IPS DF 6.9 (cell line): ENCODE measurements around the gene MIER3.

Experiments
- DNase-seq: peaks from one replicate; pipeline ENCODE4 v3.0.0-alpha.2; 2013; ENCODE audit warnings: low read depth, low spot score
- H3K27ac ChIP-seq: one replicate; pipeline ENCODE4 v1.5.1; 2013; ENCODE audit warnings: low read length, control low read depth
- H3K27me3 ChIP-seq: 2 replicates; pipeline ENCODE4 v1.6.1; 2013; ENCODE audit warnings: mild to moderate bottlenecking, low read length; ENCODE audit not compliant: control insufficient read depth, insufficient read depth
- H3K36me3 ChIP-seq: 2 replicates; pipeline ENCODE4 v1.6.1; 2013; ENCODE audit warnings: low read length; ENCODE audit not compliant: control insufficient read depth, insufficient read depth
- H3K4me1 ChIP-seq: 2 replicates; pipeline ENCODE4 v1.6.1; 2013; ENCODE audit warnings: low read length; ENCODE audit not compliant: control insufficient read depth, insufficient read depth
- H3K4me3 ChIP-seq: 2 replicates; pipeline ENCODE4 v1.5.1; 2013; ENCODE audit warnings: mild to moderate bottlenecking, low read length
- H3K9me3 ChIP-seq: 2 replicates; pipeline ENCODE4 v1.6.1; 2013; ENCODE audit warnings: low read length, inconsistent platforms; ENCODE audit not compliant: control insufficient read depth, insufficient read depth
- WGBS: extraction: QIAGEN DNeasy Blood & Tissue Kit; methylation state at CpG from one replicate; pipeline ENCODE4 v1.1.7; 2013; ENCODE audit warnings: mixed read lengths, missing lambda C conversion rate; ENCODE audit not compliant: insufficient read length, insufficient coverage; 5-methylcytosine and 5-hydroxymethylcytosine counted together

Gene MIER3

DNA sequence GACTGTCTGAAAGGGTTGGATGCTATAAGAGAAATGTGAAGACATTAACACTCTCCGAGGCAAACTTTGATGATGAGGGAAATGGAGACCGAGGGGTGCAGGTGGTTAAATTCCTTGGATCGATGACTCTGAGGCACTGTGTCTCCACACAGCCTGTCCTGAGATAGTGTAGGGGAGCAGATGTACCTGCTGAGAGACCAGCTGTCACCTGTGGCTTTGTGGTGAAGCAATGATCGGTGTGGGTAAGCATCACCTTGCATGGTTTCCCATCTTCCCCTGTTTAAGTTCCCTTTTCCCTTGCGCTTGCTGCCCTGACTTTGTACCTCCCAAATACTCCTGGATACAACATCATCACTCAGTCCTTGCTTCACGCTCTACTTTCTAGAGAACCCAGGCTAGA, 9.8 kb upstream of the MIER3 start:
- Histone ChIP-seq H3K9me3 (no peaks in the 10 kb centered on the region), H3K27ac (no peak overlapping the region), H3K4me3 (no peak overlapping the region), H3K4me1 (no peaks in the 10 kb centered on the region), H3K36me3 (no peaks in the 10 kb centered on the region), H3K27me3 (no peaks in the 10 kb centered on the region)
- DNase-seq, result no peak
- no CpG with 5 or more reads among the region's 6 CpGs for WGBS

DNA sequence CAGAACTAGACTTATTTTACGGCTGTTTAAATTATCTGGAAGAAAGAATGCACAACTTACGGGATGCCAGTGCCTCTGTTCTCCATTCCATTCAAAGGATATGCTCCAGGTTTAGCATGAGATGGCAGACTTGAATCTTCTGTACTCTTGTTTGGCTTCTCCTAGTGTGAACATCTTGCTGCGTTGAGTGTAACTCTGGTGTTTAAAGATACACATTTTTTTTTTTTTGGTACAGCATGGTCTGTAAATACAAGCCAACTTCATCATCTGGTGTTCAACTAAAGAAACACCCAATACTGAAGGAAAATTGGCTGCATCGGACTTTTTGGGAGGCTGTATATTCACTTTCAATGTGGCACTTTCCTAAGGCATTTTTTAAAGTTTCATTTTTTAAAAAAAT, 7.4 kb upstream of the MIER3 start:
- Histone ChIP-seq H3K4me1 (no peaks in the 10 kb centered on the region), H3K9me3 (no peaks in the 10 kb centered on the region), H3K27ac (no peak overlapping the region), H3K36me3 (no peaks in the 10 kb centered on the region), H3K4me3 (no peak overlapping the region), H3K27me3 (no peaks in the 10 kb centered on the region)
- WGBS, result no CpG with 5 or more reads among the region's 4 CpGs
- DNase-seq, result no peak

GRCh38 chr5:56958595-56958994, 6.7 kb upstream of the MIER3 start:
- H3K9me3 ChIP-seq, result no peaks in the 10 kb centered on the region
- no peaks in the 10 kb centered on the region for H3K36me3 ChIP-seq
- no peak overlapping the region for H3K27ac ChIP-seq
- WGBS, result no CpG with 5 or more reads among the region's 2 CpGs
- no peak overlapping the region for H3K4me3 ChIP-seq
- H3K27me3 ChIP-seq, result no peaks in the 10 kb centered on the region
- H3K4me1 ChIP-seq, result no peaks in the 10 kb centered on the region
- DNase-seq, result no peak

GRCh38 chr5:56954262-56954661, 2.3 kb upstream of the MIER3 start:
- no peak for DNase-seq
- H3K4me3 ChIP-seq, result no peak overlapping the region
- no peak overlapping the region for H3K27ac ChIP-seq
- H3K4me1 ChIP-seq, result no peaks in the 10 kb centered on the region
- no peaks in the 10 kb centered on the region for H3K36me3 ChIP-seq
- no peaks in the 10 kb centered on the region for H3K9me3 ChIP-seq
- H3K27me3 ChIP-seq, result no peaks in the 10 kb centered on the region
- no CpG with 5 or more reads among the region's 1 CpG for WGBS

GRCh38 chr5:56951126-56951945, 587 bp downstream of the MIER3 start:
- Histone ChIP-seq H3K9me3 (no peaks in the 10 kb centered on the region), H3K27ac (no peak overlapping the region), H3K27me3 (no peaks in the 10 kb centered on the region), H3K4me3 (peak overlapping the region; percentile 99), H3K4me1 (no peaks in the 10 kb centered on the region), H3K36me3 (no peaks in the 10 kb centered on the region)
- DNase-seq, result no peak
- WGBS, result no CpG with 5 or more reads among the region's 85 CpGs

- Histone ChIP-seq H3K36me3 (no peaks in the 10 kb centered on the region), H3K27me3 (no peaks in the 10 kb centered on the region), H3K4me1 (no peaks in the 10 kb centered on the region), H3K9me3 (no peaks in the 10 kb centered on the region), H3K27ac (no peak overlapping the region), H3K4me3 (peak overlapping the region; percentile 99; the same call in 1 of the 2 replicates)
- DNase-seq, result no peak
- WGBS, result no CpG with 5 or more reads among the region's 33 CpGs
These were observed 1.2 kb downstream of the MIER3 start for GRCh38 chr5:56950626-56951125.

DNA sequence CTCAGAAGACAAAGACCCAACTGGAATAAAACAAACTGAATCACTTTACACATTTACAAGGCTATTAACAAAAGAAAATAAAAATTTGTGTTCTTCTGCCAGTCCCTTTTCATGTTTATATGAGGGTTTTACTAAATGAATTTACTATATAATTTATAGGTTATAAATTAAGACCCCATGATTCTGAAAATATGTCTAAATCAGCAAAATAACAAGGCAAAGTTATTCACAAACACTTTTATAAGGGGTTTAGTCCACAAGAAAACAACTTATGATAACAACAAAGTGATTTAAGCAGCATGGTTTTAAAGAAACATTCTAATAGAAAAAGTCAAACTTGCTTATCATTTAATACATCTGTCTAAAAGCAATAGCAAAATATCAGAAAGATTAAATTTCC, 4.9 kb downstream of the MIER3 start:
- H3K9me3 ChIP-seq, result no peaks in the 10 kb centered on the region
- H3K4me3 ChIP-seq, result no peak overlapping the region
- H3K36me3 ChIP-seq, result peaks cover 5% of the 10 kb centered on the region; the same call in 1 of the 2 replicates
- H3K4me1 ChIP-seq, result no peaks in the 10 kb centered on the region
- DNase-seq, result no peak
- H3K27me3 ChIP-seq, result no peaks in the 10 kb centered on the region
- no peak overlapping the region for H3K27ac ChIP-seq

DNA sequence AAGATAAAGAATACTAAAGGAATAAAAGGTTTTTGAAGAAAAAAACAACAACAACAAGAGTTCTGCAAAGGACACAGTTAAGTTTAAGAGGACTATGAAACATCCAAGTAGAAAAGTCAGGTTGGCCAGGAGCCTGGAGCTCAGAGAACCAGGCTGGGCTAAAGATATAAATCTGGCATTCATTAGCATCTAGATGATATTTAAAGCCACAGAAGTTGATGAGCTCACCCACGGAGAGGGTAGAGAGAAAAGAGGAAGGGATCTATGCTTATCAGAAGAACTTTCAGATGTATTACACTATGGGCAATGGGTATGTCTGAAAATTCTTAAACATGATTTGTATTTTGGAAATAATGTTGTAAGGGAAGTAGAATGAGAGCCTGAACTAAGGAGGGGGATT, 9.9 kb downstream of the MIER3 start:
- Histone ChIP-seq H3K27ac (no peak overlapping the region), H3K9me3 (no peaks in the 10 kb centered on the region), H3K27me3 (no peaks in the 10 kb centered on the region), H3K4me3 (no peak overlapping the region), H3K4me1 (no peaks in the 10 kb centered on the region), H3K36me3 (peaks cover 20% of the 10 kb centered on the region; the same call in 1 of the 2 replicates)
- DNase-seq, result no peak
- no CpG with 5 or more reads among the region's 1 CpG for WGBS

DNA sequence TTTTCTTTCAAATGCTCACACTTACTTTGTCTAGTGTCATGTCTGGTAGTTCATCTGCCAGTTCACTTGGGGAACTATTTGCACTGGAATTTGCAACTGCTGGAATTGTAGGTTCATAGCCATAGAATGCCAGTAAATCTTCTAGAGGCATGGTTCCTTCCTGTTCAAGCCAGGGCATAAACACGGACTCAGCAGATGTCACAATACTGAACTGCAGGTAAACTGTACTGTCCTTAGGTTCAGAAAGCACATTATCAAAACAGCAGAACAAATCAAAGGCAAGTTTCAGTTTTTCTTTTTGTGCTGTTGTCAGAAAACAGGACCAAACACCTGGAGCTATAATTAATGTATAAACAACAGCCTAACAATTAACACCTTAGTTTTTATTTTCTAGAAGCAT, 13.1 kb downstream of the MIER3 start:
- Histone ChIP-seq H3K36me3 (peaks cover 26% of the 10 kb centered on the region; the same call in 1 of the 2 replicates), H3K27me3 (no peaks in the 10 kb centered on the region), H3K4me3 (no peak overlapping the region), H3K27ac (no peak overlapping the region), H3K9me3 (no peaks in the 10 kb centered on the region), H3K4me1 (no peaks in the 10 kb centered on the region)
- WGBS, result no CpG with 5 or more reads among the region's 1 CpG
- DNase-seq, result no peak

DNA sequence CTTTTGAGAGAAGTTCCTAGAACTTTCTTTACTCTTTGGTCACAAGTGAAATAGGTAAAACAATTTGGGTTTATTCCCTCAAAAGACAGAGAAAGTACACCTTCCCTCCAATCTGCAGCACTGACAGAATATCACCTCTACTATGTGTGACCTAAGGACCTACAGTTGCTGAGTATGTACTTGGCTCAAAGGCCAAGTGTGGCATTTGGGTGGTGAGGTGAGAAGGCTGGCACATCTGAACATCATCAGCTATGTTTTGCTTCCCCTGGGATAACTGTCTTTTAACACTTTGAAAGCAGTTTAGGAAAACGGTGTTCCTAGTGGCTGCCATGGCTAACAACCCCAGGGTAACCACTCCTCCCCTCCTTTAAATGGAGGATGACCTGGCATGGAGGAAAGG, 17.6 kb downstream of the MIER3 start:
- H3K4me1 ChIP-seq, result no peaks in the 10 kb centered on the region
- no CpG with 5 or more reads among the region's 1 CpG for WGBS
- peaks cover 18% of the 10 kb centered on the region; the same call in 1 of the 2 replicates for H3K36me3 ChIP-seq
- no peak overlapping the region for H3K27ac ChIP-seq
- no peaks in the 10 kb centered on the region for H3K9me3 ChIP-seq
- DNase-seq, result no peak
- no peak overlapping the region for H3K4me3 ChIP-seq
- no peaks in the 10 kb centered on the region for H3K27me3 ChIP-seq

- no peak for DNase-seq
- Histone ChIP-seq H3K27ac (no peak overlapping the region), H3K27me3 (no peaks in the 10 kb centered on the region), H3K36me3 (peaks cover 14% of the 10 kb centered on the region), H3K9me3 (peaks cover 4% of the 10 kb centered on the region), H3K4me3 (no peak overlapping the region), H3K4me1 (no peaks in the 10 kb centered on the region)
- no CpG with 5 or more reads among the region's 6 CpGs for WGBS
These were observed 29.0 kb downstream of the MIER3 start for GRCh38 chr5:56922922-56923321.
